Fibroblast of skin of left quadriceps (primary cell): ENCODE data around the gene AGBL4.

Experiments used
- DNase-seq, 2 experiments: peaks; one replicate each; pipeline ENCODE4 v3.0.0-alpha.2; 2013; ENCODE audit warnings: low read depth in 2 of 2

Gene AGBL4

GRCh38 chr1:48681476-48682305 is 1342.1 kb downstream of the AGBL4 start:
- peak in 1 of 2 experiments; percentile 7 for DNase-seq

GRCh38 chr1:48680411-48681035 is 1343.2 kb downstream of the AGBL4 start:
- DNase-seq, result no peak

DNA sequence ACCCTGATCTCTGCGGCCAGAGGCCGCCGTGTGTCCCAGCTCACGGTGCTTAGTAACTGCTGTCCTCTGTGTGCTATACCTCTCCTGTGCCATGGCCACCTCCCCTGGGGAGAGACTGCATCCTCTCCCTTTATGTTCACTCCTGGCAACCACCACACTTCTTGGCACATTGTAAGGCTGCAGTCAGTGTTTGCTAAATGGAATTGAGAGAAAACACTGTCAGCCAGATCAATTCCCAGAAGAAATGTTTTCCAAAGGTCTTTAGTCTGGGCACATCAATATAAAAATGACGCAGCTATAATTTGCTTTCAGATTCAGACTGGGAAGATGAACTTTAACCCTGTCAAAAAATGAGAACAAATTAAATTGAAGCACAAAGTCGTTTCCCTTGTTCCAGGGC is 1343.9 kb downstream of the AGBL4 start:
- no peak for DNase-seq

- DNase-seq, result no peak
Measured at GRCh38 chr1:48678710-48679505, 1344.8 kb downstream of the AGBL4 start.

GRCh38 chr1:48677306-48678287 is 1346.2 kb downstream of the AGBL4 start:
- peak; percentile 19 to 20 for DNase-seq

- no peak for DNase-seq
Measured at GRCh38 chr1:48676822-48677221, 1346.9 kb downstream of the AGBL4 start.

GRCh38 chr1:48676376-48676775 is 1347.4 kb downstream of the AGBL4 start:
- no peak for DNase-seq

GRCh38 chr1:48675251-48675650 is 1348.5 kb downstream of the AGBL4 start:
- no peak for DNase-seq

- DNase-seq, result peak; percentile 37 to 38
Measured at GRCh38 chr1:48674641-48675040, 1349.1 kb downstream of the AGBL4 start.

GRCh38 chr1:48673332-48674105 is 1350.2 kb downstream of the AGBL4 start:
- no peak for DNase-seq

GRCh38 chr1:48671578-48671977 is 1352.2 kb downstream of the AGBL4 start:
- DNase-seq, result no peak

DNA sequence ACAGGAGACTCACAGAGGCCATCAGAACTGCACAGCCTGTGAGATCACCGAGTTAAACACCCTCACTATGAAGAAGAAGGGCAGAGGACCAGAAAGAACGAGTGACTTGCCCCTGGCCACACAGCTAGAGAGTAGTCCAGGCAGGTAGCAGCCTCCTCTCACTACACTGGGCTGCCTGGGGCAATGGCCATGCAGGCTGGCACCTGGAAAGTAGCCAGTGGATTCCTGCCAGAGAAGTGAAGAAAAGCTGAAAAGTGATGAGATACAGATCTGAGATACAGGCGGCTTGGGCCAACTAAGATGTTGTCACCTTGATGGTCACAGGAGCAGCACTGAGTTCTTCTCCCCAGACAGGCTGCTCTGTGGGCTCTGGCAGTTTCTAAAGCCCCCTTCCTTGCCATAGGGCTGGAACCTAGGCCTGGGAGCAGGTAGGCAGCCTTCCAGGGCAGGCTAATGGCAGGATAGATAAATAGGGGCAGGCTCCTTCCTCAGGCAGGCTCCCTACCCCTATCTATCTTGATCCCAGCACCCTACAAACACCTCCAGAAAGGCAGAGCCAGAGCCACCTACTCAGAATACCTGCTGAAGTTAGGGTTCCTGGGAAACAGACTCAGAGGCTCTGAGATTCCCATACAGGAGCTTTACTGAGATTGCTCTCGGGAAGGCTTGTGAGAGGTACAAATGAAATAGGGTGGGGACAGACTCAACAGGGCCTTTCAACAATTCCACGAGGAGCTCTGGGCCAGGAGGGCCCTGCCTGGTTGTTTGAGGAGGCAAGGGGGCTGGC is 1353.3 kb downstream of the AGBL4 start:
- DNase-seq, result no peak

DNA sequence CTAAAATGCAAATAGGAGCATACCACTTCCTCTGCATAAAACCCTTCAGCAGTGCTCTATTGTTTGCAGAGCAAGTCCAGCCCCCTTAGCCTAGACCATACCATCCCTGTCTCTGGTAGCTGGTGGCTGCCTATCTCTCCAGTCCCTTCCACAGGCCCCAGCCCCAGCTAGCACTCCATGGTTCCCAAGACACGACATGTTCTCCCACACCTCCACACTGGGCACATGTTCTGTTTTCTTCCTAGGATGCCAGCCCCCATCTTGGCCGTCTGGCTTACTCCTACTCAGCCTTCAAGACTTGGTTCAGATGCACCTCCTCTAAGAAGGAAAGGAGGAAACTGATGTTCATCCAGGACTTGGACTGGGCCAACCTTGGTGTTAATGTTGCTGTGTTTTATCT is 1355.4 kb downstream of the AGBL4 start:
- no peak for DNase-seq

DNA sequence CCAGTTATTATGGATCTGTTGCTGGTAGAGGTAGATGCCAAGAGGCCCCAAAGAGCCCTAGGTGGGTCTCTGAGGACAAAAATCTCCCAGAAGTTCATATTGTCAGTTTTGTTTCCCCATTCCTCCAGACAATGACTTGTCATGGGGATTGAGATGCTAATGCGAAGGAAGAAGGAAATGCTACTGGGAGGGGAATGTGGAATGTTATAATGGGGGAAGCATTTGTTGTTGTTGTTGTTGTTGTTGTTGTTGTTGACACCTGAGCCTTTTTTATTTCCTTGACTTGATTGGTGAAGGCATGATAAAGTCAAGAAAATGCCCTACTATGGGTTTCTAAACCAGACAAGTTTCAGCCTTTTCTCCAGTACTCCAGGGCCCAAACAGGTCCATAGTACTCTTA is 1356.0 kb downstream of the AGBL4 start:
- DNase-seq, result no peak

DNA sequence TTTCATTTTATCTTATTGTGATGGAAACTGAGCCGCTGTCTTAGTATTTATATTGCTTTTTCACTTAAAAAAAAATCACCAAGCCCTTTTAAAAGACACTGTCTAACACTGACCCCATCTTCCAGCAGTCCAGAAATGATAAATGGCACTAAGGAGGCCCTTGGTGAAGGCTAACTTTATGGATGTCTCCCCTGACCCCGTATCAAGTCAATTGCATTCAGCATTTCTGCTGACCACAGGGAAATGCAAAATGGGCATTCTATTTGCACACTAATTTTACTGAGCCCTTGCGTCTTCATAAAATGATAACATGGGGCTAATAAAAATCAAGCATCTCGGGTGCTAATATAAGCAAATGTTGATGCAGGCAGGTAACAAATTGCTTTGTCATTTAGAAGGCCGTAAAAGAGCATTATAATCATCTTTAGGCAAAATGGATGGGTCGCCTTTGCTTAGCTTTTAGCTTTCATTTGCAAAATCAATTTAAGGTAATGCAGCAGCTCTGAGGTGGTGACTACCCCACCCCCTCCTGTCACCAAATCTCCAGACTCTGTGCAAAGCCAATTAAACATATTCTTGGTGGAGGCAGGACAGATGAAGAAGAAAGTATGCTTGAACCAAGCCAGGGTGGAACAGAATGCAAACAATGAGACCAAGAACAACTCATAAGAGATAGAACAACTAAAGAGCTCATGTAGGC is 1357.9 kb downstream of the AGBL4 start:
- DNase-seq, result no peak

GRCh38 chr1:48661726-48662463 is 1361.9 kb downstream of the AGBL4 start:
- DNase-seq, result no peak

DNA sequence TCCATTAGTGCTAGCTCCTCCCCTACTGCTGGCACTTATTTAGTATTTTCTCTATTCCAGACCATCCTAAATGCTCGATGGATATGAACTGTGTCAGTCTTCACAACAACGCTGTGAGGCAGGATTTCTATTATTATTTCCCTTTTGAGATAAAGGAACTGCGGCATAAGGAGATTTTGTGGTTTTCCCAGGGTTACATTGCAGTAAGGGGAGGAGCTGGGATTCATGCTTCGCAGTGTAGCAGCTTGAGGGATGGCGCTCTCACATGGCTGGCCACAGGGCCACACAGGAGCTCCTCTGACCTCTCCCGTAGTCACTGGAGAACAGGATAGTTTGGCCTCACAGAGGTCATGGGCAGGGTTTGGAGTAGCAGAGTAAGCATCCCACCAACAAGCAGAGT is 1364.0 kb downstream of the AGBL4 start:
- no peak for DNase-seq

DNA sequence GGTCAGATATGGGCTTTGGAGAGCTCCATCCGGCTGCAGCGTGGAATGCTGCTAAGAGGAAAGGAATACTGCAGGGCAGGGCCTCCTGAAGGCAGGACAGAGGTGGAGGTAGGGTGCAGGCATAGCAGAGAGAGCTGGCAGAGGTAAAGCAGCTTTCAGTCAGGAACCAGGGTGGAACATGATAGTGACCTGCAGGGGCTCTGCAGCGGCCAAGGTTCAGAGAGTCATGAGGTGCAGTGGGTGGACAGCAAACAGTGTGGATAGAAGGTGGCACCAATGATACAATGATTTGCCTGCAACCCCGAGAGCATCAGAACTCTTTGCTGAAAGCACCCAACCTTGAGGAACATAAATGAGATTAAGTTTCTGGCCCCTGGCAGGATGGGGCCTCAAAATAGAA is 1366.3 kb downstream of the AGBL4 start:
- DNase-seq, result no peak
